KBM-7 (cell line): ENCODE results near the gene HADHA.

Source experiments
- DNase-seq: peaks from one replicate; pipeline ENCODE4 v3.0.0-alpha.2; 2015
- in situ Hi-C: fragments of 300-500 bp; cut with MboI; formaldehyde crosslinking; loops from 2 replicates; pipeline ENCODE4 v1.14.3; 2020; ENCODE audit warnings: low sequenced_read_pairs, low pct_unique_long_range_greater_than_20kb, mixed read lengths

Gene HADHA

GRCh38 chr2:26249625-26250024, 5.2 kb upstream of the HADHA start:
- in situ Hi-C loops = no loop called here
- no peak for DNase-seq

GRCh38 chr2:26246818-26247217, 2.4 kb upstream of the HADHA start:
- peak; percentile 21 for DNase-seq

DNA sequence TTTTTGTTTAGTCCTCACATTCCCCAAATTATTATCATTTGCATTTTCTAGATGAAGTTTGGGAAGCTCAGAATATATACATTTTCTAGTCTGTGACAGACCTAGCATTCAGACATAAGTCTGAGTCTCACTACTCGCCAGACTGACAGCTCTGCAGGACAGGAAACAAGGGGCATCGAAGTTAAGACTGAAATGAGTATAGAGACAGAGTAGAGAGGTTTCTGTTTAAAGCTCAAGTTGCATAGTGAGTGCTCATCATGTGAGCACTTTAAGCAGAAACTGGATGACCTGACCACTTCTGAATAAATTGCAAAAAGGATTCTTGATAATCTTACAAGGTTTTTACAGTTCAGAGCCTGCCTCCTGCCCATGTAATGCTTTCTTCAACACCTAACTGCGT, 1.4 kb upstream of the HADHA start:
- peak; percentile 21 for DNase-seq

More at GRCh38 chr2:26246818-26247217, 2.4 kb upstream of the HADHA start:
- in situ Hi-C loops = no loop called here

GRCh38 chr2:26245231-26245732, 850 bp upstream of the HADHA start:
- DNase-seq = peak; percentile 68
- in situ Hi-C loops = no loop called here

More for the DNA sequence above, 1.4 kb upstream of the HADHA start:
- in situ Hi-C loops = no loop called here

- DNase-seq = peak; percentile 51
- in situ Hi-C loops = no loop called here
Observed at GRCh38 chr2:26243470-26244308, 743 bp downstream of the HADHA start.

GRCh38 chr2:26241928-26242436, 2.5 kb downstream of the HADHA start:
- in situ Hi-C loops = no loop called here
- DNase-seq = no peak

GRCh38 chr2:26238311-26238958, 6.0 kb downstream of the HADHA start:
- peak; percentile 16 for DNase-seq
- in situ Hi-C loops = no loop called here

DNA sequence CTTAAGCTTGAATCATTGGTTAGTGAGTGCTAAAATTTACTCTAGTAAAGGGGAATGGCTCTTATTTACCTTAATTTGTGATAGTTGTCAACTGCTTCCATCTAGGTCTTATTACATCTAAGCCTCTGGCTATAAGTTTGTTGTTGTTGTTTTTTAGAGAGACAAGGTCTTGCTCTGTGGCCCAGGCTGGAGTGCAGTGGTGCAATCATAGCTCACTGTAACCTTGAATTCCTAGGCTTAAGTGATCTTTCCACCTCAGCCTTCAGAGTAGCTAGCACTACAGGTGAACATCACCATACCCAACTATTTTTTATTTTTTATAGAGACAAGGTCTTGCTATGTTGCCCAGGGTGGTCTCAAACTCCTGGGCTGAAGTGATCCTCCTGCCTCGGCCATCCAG, 6.6 kb downstream of the HADHA start:
- no peak for DNase-seq
- in situ Hi-C loops = no loop called here

DNA sequence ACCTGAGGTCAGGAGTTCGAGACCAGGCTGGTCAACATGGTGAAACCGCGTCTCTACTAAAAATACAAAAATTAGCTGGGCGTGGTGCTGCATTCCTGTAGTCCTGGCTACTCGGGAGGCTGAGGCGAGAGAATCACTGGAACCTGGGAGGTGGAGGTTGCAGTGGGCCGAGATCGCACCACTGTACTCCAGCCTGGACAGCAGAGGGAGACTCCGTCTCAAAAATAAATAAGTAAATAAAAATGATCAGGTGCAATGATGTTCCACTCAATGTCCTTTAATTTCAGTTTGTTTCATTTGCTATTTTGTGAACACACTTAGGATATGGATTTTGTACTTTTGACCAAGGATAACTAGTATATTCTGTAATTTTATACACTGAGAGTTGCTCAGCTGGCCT, 9.3 kb downstream of the HADHA start:
- in situ Hi-C loops = no loop called here
- peak; percentile 26 for DNase-seq

DNA sequence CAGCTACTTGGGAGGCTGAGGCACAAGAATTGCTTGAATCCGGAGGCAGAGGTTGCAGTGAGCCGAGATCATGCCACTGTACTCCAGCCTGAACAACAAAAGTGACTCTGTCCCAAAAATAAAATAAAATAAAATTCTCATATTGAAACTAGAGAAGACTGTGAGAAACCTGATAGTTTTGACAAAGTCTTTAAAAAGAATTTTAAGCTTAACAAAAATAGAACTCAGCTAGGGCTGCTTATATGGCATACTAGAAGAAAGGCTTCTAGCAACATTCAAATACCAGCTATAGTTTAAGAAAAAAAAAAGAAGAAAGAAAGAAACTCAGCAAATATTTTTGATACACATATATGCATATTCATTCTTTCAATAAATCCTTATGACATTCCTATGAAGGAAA, 13.6 kb downstream of the HADHA start:
- DNase-seq = no peak
- in situ Hi-C loops = no loop called here

GRCh38 chr2:26229595-26229994, 14.8 kb downstream of the HADHA start:
- in situ Hi-C loops = no loop called here
- no peak for DNase-seq

- no peak for DNase-seq
- in situ Hi-C loops = no loop called here
Observed at GRCh38 chr2:26224095-26224494, 20.3 kb downstream of the HADHA start.

GRCh38 chr2:26223018-26223417, 21.4 kb downstream of the HADHA start:
- in situ Hi-C loops = no loop called here
- DNase-seq = no peak

DNA sequence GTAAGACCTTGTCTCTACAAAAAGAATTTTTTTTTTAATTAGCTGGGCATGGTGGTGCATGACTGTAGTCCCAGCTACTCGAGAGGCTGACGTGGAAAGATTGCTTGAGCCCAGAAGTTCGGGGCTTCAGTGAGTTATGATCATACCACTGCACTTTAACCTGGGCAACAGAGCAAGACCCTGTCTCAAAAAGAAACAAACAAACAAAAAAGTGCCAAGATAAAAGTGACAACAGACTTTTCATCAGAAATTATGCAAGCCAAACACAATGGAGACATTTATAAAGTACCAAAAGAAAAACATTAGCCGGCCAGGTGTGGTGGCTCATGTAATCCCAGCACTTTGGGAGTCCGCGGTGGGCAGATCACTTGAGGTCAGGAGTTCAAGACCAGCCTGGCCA, 26.7 kb downstream of the HADHA start:
- in situ Hi-C loops = no loop called here
- DNase-seq = no peak

GRCh38 chr2:26216587-26216986, 27.8 kb downstream of the HADHA start:
- in situ Hi-C loops = no loop called here
- no peak for DNase-seq

DNA sequence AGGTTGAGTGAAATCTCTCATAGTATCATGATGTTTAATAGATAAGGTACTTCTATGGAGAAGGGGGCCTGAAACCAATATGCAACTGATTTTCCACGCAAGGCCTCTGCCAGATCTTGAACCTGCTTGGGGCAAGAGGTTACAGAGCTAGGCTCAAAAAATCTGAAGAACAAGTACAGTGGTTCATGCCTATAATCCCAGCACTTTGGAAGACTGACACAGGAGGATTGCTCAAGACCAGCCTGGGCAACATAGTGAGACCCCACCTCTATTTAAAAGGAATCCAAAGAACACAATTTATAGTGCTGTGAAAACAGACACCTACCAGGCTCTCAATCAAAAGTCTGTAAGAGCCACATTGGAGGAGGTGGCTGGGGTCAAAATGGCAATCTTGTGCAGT, 28.6 kb downstream of the HADHA start:
- DNase-seq = no peak
- in situ Hi-C loops = no loop called here

DNA sequence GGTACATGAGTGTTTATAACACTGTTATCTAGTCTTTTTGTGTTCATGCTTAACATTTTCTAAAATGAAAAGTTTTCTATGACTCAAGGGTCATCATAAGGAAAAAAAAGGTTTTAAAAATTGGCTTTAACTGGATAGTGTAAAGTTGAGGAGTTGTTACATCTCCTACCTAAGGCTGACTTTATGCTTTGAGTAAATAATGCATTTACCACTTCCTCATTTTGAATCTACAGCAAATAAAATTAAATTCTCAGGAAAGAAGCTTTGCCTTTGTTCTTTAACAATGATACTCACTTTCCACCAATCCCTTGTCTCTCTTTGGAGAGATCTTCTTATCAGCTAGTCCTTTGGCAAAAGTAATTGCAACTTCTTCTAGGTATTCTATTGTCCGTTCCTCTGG, 29.7 kb downstream of the HADHA start:
- in situ Hi-C loops = no loop called here
- no peak for DNase-seq

- DNase-seq = no peak
- in situ Hi-C loops = no loop called here
Observed at GRCh38 chr2:26212011-26212410, 32.4 kb downstream of the HADHA start.

- DNase-seq = no peak
- in situ Hi-C loops = no loop called here
Observed at GRCh38 chr2:26203906-26204305, 40.5 kb downstream of the HADHA start.

GRCh38 chr2:26202981-26203490, 41.4 kb downstream of the HADHA start:
- in situ Hi-C loops = no loop called here
- DNase-seq = no peak
